Measurements from ENCODE around the gene IL1A.
A peak's percentile ranks its signal among the peaks of the same experiment; 100 is the strongest.

The IL1A gene

DNA sequence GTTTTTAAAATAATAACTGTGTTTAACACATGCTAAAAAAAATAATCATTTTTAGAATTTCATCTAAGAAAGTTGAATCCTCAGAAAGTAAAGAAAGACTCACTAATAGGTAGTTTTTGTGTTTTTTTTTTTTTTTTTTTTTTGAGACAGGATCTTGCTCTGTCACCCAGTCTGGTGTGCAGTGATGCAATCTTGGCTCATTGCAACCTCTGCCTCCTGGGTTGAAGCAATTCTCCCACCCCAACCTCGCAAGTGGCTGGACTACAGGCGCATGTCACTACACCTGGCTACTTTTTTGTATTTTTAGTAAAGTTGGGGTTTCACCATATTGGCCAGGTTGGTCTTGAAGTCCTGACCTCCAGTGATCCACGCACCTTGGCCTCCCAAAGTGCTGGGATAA lies 27.0 kb downstream of the IL1A start:
- DNase-seq: no peak

DNA sequence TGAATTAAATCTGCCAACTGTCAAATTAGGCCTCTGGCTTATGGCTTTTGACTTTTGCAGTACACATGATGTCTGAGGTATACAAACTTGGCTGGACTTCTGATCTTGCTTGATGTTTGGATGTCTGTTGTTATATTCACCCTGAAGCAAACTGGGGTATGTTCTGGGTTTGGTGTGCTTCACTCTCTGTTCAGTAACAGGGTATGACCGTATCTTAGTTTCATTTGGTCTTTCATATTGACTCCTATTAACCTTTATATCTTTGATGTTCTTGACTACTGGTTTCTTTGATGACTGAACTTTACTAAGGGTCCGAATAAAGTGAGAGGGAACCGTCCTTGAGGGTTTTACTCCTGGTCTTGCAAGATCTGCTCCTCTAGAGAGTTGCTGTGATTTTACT lies 28.1 kb downstream of the IL1A start:
- DNase-seq: no peak

DNA sequence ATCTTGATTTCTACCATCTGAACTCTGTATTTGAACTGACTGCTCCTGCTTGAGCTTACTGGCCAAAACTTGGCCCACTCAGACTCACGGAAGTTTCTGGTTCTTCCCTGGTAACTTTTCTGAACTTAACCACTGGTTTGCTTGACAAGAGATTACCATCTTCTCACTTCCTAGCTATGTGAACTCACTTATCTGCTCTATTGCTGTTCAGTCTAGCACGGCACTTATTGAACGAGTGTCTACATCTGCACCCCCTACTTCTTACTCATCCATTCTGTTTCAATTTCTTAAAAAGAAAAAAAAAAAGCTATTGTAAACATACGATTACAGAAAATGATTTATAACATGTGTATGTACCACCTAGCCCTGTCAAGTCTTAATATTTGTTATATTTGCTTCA lies 28.8 kb downstream of the IL1A start:
- no peak for DNase-seq

DNA sequence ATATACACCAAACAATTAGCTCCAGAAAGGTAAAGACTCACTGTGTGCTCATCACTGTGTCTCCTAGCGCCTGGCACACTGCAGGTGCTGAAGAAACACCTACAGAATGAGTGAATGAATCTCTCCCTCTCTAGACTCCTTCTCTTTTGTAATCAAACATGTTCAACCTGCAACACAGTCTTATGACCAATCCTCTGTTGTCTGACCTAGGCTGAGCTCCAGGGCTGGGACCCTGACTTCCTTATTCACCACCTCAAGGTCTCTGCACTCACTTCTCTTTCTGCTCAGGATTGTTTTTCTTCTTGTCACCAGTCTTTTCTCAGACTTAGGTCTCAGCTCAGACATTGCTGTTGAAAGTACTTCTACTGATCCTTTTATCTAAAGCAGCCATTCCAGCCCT lies 29.7 kb downstream of the IL1A start:
- DNase-seq: no peak

DNA sequence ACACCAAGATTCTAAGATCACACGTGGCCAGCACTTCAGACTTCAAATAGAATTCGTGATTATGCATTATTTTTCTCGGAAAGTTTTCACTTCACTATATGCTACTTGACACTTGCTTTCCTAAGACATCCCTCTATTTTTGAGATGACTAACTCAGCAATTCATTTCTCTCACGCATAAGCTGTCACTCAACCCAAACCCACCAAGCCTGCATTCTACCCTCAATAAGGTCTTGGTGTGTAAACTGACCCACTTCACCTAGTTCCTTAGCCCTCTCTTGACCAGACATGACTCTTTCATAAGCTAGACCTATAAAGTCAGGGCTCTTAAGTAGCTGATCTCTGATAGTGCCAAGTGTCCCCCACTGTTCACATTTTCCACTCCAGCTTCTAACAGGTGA lies 31.6 kb downstream of the IL1A start:
- DNase-seq: no peak

DNA sequence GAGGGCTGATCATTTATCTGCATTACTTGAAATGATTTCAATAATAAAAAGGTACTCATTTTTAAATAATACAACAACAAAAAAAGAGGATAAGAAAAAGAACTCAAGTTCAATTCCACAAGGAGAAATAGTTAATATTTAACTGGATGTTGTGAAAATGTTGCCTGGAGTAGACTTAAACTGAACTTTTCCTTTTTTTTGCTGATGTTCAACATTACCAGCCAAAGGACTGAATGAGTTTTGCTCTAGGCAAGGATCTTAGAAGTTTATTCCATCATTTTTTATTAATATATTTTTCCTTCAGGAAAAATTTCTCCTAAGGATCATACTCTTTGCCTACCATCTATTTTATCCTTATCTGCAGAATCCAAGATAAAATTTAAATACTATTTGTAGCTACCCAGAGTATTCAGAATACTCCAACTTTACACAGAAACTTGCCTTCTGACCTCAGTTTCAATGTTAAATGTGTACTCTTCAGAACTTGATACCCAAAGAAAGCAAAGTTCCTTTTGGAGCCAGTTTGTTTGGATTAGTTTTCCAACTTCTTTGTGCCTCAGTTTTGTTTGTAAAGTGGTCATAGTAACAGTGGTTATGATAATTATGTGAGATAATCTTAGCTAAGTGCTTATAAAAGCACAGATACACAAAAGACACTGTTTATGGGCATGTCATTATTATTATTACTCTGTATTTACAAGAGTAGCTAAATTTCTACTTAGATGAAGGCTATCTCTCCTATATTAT lies 32.7 kb downstream of the IL1A start:
- DNase-seq: no peak

DNA sequence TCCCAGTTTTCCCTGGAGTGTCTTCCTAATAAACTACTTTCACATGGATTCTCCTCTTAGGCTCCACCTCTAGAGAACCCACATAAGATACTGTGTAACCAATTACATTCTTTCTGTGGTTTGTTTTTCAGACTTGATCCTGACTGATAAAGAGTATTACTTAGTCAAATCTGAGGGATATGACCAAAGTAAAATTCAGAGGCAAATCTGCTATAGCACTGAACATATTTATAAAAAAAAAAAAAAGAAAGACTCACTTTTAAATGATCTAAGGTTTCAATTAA lies 33.8 kb downstream of the IL1A start:
- no peak for DNase-seq

DNA sequence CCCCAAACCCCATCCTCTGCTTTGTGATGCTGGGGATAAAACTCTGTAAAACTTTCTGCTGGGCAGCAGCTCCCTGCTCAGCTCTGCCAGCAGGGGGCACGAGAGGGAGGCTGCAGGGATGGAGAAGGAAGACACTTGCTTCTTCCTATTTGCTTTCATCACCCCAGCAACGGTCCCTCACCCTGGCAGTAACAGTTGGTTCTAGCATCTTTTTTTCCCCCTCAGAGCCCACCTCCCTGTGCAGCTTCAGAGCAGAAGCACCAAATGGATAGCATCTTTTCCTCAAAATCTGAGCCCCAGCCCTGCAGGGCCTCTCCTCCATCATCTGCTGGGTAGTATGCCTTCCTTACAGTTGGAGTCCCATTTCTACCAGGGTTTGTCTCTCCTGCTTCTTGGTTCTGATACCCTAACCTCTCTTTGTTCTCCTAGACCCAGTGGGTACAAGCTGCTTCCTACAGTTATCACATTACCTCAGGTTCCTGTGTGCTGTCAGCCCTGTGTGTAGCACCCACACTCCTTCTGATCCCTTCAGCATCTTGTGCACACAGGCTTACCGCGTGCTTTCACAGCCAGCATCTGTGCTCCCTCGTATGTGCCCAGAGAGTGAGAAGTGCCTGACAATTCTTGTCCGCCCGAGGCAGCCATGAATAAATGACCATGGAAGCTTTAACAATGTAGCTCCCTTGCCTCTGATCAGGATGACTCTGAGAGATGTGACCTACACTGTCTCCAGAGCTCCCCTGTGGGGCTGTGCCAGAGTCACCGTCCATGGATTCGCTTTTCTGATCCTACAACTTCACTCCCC lies 34.3 kb downstream of the IL1A start:
- peak; percentile 25 to 72 for DNase-seq

DNA sequence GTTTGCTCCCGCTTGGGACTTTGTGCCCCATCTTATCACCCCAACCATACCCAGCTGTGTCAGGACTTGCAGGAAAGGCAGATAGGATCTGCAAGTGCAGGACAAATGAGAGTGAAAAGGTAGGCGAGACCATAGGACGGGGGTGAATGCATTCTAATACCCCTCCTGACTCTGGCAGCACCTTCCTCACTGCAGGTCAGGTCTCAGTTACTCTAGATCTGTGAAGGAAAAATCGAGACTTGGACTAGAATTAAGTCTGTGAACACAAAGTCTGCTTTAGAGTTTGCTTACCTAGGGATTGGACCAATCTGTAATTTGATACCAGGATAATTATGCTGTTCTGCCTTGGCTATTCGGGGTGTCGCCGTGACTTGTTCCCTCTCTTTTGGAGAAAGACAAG lies 43.8 kb downstream of the IL1A start:
- no peak for DNase-seq

DNA sequence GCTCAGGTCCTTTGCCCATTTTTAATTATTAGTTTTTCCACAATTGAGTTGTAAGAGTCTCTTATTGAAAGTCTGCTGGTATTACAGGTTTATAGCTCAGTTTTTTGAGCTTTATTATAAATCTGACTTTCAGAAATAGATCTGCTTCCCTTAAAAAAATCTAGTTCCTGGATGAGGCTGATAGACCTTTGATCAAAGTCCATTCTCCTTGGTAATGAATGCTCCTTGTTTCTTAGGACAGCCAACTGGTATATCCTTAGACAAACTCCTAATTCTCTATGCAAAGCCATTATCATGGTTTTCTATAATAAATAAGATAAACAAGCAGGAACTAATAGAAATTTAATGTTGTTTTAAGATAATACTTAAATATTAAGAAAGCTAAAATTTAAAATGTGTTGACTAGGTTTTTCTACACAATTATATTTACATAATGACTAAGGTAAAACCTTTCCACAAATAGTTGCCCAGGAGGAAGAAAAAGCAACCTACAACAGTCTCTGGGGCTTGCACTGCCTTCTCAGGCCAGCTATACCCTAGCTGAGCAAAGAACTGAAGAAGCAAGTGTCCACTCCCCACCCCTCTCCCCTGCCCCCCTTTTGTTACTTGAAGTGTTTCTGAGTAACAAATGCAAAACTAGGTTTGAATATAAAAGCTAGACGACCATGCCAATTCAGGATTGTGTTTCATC lies 46.6 kb downstream of the IL1A start:
- DNase-seq: no peak

DNA sequence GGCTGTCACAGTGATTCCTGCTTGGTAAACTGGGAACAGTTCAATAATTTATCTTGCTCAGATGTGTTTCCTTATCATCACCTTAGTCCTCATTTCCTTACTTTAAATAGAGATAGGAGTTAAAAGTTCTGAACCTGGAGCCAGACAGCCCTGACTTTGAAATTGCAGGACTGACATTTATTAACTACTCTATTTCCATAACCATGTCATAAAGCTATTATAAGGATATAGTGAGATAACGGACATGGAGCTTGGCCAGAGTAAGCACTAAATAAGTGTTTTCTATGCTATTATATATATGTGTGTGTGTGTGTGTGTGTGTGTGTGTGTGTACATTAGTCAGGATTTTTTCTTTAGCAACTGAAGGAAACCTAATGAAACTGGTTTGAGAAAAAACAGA lies 50.4 kb downstream of the IL1A start:
- DNase-seq: no peak

DNA sequence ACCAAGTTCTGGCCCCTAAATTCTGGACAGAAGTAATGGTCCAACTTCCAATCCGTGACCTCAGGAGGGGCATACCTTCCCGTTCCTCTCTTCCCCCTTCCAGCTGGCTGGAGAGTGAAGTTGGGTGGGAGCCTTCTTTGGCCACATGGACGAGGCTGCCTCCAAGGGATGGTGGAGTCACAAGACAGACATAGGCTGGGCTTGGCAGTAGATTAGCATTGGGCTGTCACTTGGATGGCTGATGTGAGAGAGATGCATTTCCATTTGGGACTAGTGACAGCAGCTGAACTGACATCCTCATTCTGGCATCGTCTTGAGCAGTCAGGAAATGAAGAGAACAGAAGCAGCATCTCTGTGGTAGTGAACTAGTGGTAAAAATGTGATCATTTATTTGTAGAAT lies 50.8 kb downstream of the IL1A start:
- DNase-seq: no peak

DNA sequence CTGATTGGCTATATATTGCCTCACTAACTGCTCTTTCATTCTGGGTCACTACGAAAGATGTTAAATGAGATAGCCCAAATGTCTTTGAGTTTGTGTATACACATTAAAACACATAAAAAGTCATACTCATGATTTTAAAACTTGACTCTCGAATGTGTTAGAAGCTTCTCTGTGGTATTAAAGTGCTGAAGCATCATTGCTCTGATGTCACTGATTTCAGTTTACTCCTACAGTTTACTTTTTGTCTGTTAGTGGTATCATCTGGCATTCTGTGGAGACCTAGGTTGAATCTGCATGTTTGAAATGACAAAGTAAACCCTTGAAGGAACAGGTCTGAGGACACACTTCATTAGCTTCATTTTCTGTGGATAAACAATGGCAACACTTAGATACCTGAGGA lies 52.8 kb downstream of the IL1A start:
- no peak for DNase-seq

DNA sequence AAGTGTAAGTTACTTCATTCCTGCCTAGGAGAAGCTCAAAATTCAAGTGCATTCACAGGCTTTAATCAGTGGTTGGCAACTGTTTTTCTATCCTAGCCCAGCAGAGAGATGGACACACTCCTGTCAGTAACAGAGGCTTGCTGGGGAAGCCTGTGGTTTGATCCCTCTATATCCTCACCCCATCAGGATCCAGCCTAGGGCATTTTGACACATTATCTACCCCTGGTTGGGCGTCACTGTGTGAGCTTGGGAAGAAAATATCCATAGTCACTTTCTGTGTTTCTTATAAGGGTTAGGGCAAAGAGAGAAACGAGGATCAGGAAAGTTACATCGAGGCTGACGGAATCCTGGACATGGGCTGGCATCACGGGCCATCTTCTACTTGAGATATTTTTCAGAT lies 53.5 kb downstream of the IL1A start:
- DNase-seq: no peak

DNA sequence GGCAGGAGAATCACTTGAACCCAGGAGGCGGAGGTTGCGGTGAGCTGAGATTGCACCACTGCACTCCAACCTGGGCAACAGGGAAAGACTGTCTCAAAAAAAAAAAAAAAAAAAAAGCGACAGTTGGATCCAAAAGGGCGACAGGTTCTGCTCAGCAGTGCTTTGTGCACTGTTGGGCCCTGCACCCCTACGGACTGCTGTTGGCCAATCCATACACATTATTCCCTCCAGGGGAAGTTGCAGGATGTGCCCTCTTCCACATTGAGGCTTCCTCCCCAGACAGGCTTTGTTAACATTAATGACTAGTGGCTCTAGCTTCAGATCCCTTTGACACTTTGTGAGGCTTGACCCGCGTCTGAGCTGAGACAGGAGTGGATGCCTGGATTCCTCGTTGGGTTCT lies 54.1 kb downstream of the IL1A start:
- DNase-seq: no peak

DNA sequence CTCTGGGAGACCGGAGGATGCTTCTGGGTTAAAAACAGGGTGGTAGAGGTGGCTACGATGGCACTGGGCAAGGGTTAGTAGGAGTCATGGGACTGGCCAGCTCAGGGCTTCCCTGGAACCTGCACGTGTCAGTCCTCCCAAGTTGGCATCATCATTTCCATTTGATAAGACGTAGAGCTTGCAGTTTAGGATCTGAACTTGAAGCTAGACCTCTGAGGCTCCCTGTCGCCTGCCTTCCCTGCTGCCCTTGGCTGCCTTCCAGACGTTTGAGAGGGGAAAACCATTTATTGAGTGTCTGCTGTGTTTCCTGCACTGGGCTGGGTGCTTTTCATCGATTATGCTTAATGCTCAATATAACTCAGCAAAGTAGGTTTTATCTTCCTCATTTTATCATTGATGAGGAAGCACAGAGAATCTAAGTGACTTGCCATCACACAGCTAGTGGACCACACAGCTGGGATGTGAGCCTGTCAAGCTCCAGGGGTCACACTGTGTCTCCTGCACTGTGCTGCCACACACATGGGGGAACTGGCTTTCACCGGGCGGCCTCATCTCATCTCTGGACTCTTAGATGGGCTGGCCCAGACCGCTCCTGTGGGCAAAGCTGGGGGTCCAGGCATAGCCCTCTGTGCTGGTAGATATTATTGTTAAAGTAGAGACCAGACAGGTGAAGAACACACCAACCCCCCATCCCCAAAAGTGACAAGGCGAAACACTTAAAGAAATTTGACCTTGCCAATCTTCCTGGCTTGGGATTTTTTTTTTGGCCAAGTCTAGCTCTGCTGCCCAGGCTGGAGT lies 55.7 kb downstream of the IL1A start:
- DNase-seq: no peak

DNA sequence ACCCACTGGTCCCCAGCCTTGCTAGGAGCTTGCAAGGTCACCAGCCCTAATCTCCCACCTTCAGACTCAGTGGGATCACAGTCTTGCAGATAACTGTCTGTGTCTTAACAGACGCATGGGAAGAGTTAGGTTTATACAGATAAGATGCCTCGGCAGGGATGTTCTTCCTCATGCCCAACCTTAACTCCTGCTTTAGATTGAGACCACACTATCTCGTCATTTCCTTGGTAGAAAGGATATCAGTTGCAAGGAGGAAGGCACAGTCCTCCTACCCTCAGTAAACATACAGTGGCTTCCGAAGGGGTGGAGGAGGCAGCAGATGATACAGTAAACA lies 56.3 kb downstream of the IL1A start:
- no peak for DNase-seq

DNA sequence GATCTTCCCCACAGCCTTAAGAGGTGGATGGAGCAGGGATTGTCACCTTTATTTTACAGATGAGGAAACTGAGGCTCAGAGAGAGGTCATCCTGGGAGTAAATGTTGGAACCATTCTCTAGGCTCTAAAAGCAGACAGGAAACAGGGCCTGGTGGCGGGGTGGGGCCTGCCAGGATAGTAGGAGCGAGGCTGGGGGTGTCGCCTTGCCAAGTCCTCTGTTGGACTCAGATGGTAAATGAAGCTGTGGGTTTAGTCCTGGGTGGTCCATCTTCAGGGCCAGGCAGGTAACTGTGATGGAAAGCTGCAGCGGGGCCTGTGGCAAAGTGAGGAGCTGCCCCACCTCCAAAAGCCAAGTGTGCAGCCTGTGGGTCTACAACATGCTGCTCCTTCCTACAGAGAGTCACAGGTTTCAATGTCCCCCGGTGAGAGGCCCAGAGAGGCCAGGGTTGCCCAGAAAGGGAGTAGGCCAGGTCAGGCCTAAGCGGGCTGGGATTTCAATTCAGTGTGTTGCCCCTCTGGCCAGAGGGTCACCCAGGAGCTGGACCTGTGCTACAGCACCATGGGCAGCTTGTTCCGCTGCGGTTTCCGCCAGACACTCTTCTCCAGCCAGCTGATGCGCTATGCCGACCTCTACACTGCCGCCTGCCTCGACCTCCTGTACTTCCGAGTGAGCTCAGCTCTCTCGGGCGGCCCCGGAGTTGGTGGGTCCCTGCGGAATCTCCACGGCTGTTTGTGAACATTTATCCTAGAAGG lies 56.8 kb downstream of the IL1A start:
- DNase-seq: no peak

DNA sequence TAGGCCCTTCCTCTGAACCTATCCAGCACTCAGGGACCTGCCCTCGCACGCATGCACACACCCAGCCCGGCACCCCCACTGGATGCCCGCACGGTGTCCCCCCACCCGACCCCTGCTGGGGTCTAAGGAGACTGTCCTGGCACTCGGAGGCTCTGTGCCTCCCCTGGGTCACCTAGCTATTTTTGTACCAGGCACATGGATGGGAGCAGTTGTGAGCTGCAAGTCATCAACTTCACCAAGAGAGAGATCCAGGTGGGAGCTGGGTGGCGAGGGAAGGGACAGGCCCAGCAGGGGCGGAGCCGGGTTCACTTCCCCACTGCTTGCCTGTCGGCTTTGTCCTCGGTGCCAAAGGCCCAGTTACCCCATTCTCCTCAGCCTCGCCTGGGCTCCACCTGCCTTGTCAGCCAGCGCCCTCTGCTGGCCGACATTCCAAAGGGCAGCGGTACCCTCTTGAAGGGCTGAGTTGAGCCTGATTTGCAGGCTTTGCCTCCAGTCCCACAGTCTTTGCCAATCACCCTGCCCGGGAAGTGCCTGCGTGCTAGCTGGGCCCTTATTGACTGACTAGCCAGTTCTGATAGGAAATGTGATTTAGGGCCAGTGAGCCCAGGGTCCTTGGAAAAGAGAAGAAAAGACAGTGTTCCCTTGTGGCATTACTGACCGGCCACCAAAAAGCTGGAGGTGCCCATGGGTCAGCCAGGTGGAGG lies 57.7 kb downstream of the IL1A start:
- peak; percentile 73 to 95 for DNase-seq

DNA sequence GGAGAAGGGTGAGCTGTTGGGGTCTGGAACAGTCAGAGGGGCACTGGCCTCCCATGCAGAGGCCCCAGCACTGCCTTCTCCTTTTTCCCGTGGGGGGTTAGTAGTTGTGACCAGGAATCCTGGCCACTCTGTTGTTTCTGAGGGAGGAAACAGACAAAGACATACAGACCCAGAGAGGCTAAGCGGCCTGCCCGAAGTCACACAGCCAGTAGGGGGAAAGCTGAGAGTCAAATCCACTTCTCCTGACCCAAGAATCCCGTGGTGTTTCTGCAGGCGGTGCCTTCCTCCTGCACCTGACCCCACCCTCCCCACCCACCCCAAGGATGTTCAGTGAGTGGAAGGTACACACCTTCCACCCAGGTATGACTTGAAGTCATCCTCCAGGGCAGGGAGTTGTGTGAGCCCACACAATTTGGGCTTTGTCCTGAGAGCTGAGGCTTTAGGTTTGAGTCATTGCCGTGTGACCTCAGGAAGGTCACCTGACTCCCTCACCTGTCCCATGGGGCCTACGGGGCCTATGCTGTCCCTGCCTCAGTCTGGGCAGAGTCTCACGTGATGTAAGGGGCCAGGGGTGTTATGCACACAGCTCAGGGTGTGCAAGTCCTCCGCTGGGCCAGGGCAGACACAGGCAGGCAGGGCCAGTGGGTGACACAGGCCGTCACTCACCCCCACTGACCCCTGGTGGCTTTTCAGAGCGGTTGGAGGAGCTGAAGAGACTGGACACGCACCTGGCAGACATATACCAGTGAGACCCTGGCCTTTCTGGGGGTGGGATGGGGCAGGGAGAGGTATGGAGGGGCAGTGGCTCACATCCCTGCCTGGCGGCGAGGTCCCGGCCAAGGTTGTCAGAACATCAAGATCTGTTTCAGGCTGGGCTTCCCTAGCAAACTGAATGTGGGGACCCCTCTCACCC lies 58.5 kb downstream of the IL1A start:
- peak in 1 of 2 experiments; percentile 43 for DNase-seq
